Type B pancreatic cell (in vitro differentiated cells): ENCODE measurements around the gene ITGBL1. TPM values are rescaled to one million over a fixed set of nuclear protein-coding genes. Genes with fewer than 3 reads are reported as not detected.

ENCODE experiments used
- DNase-seq: peaks from one replicate; pipeline ENCODE4 v3.0.0; 2021; ENCODE audit warnings: mixed read lengths; ENCODE audit not compliant: unreplicated experiment; ENCODE audit errors: extremely low spot score
- H3K27ac Mint-ChIP-seq: 2 replicates; pipeline ENCODE4 v1.8.0; 2021; ENCODE audit warnings: mild to moderate bottlenecking, mixed read lengths
- H3K27me3 Mint-ChIP-seq: 2 replicates; pipeline ENCODE4 v1.8.0; 2021; ENCODE audit warnings: mixed read lengths
- H3K36me3 Mint-ChIP-seq: 2 replicates; pipeline ENCODE4 v1.8.0; 2021; ENCODE audit warnings: mixed read lengths
- H3K4me1 Mint-ChIP-seq: one replicate; pipeline ENCODE4 v1.8.0; 2021; ENCODE audit warnings: mixed read lengths; ENCODE audit not compliant: unreplicated experiment
- H3K4me3 Mint-ChIP-seq: 2 replicates; pipeline ENCODE4 v1.8.0; 2021; ENCODE audit warnings: mild to moderate bottlenecking, mixed read lengths
- H3K9me3 Mint-ChIP-seq: 2 replicates; pipeline ENCODE4 v1.8.0; 2021; ENCODE audit warnings: mixed read lengths
- CTCF ChIP-seq: fragments of 200-600 bp; sonication (generic); conservative IDR thresholded peaks from 2 replicates; pipeline ENCODE4 v1.5.0; 2021; ENCODE audit warnings: antibody characterized with exemption, mild to moderate bottlenecking
- total RNA-seq: library from RNA; stranded (reverse); gene quantifications from 2 replicates; pipeline ENCODE4 v1.2.1, GENCODE V29; 2021; ENCODE audit warnings: low replicate concordance

ITGBL1 gene
- total RNA-seq, 1 donor from 2014 or later, result 0.14 TPM

- H3K4me1 Mint-ChIP-seq, result peaks cover 3% of the 10 kb centered on the region
- no peak overlapping the region for H3K27ac Mint-ChIP-seq
- no peaks in the 10 kb centered on the region for H3K36me3 Mint-ChIP-seq
- no peak for DNase-seq
- H3K4me3 Mint-ChIP-seq, result no peak overlapping the region
- no peaks in the 10 kb centered on the region for H3K27me3 Mint-ChIP-seq
- H3K9me3 Mint-ChIP-seq, result no peaks in the 10 kb centered on the region
- TF ChIP-seq CTCF, result peak; percentile 83
These were observed 62.3 kb downstream of the ITGBL1 start for GRCh38 chr13:101514695-101515275.

- TF ChIP-seq CTCF, result no peak
- Mint-ChIP-seq H3K4me1 (peaks cover 3% of the 10 kb centered on the region), H3K27me3 (no peaks in the 10 kb centered on the region), H3K36me3 (no peaks in the 10 kb centered on the region), H3K9me3 (no peaks in the 10 kb centered on the region), H3K4me3 (no peak overlapping the region), H3K27ac (no peak overlapping the region)
- DNase-seq, result no peak
These were observed 63.0 kb downstream of the ITGBL1 start for GRCh38 chr13:101515504-101515903.

GRCh38 chr13:101516262-101516661 is 63.8 kb downstream of the ITGBL1 start:
- TF ChIP-seq CTCF, result no peak
- Mint-ChIP-seq H3K36me3 (no peaks in the 10 kb centered on the region), H3K4me1 (peaks cover 3% of the 10 kb centered on the region), H3K9me3 (no peaks in the 10 kb centered on the region), H3K4me3 (no peak overlapping the region), H3K27me3 (no peaks in the 10 kb centered on the region), H3K27ac (no peak overlapping the region)
- DNase-seq, result no peak

- Mint-ChIP-seq H3K4me1 (no peaks in the 10 kb centered on the region), H3K27ac (no peak overlapping the region), H3K27me3 (no peaks in the 10 kb centered on the region), H3K36me3 (no peaks in the 10 kb centered on the region), H3K4me3 (no peak overlapping the region), H3K9me3 (no peaks in the 10 kb centered on the region)
- TF ChIP-seq CTCF, result no peak
- DNase-seq, result no peak
These were observed 68.2 kb downstream of the ITGBL1 start for GRCh38 chr13:101520672-101521071.

- no peaks in the 10 kb centered on the region for H3K27me3 Mint-ChIP-seq
- no peak for DNase-seq
- H3K36me3 Mint-ChIP-seq, result no peaks in the 10 kb centered on the region
- no peaks in the 10 kb centered on the region for H3K9me3 Mint-ChIP-seq
- H3K27ac Mint-ChIP-seq, result no peak overlapping the region
- H3K4me3 Mint-ChIP-seq, result no peak overlapping the region
- H3K4me1 Mint-ChIP-seq, result no peaks in the 10 kb centered on the region
- TF ChIP-seq CTCF, result no peak
These were observed 68.9 kb downstream of the ITGBL1 start for GRCh38 chr13:101521371-101521770.

- TF ChIP-seq CTCF, result no peak
- H3K27me3 Mint-ChIP-seq, result no peaks in the 10 kb centered on the region
- H3K36me3 Mint-ChIP-seq, result no peaks in the 10 kb centered on the region
- H3K27ac Mint-ChIP-seq, result no peak overlapping the region
- H3K4me1 Mint-ChIP-seq, result no peaks in the 10 kb centered on the region
- DNase-seq, result no peak
- no peaks in the 10 kb centered on the region for H3K9me3 Mint-ChIP-seq
- no peak overlapping the region for H3K4me3 Mint-ChIP-seq
These were observed 70.1 kb downstream of the ITGBL1 start for GRCh38 chr13:101522607-101523006.
